OCI-LY1 (cell line): ENCODE data around the gene CD83.

ENCODE experiments used
- EZH2 ChIP-seq: fragments of 200-600 bp; sonication (generic), shearing (Covaris generic); IDR thresholded peaks from 2 replicates; pipeline ENCODE4 v1.8.0; 2017; ENCODE audit warnings: borderline replicate concordance, mixed run types, mild to moderate bottlenecking, antibody characterized with exemption, low read length, moderate library complexity, mixed read lengths
- TF ChIP-seq, protein P1 (sequence below): fragments of 200-600 bp; sonication (generic), shearing (Covaris generic); IDR thresholded peaks from 2 replicates; pipeline ENCODE4 v1.5.1; 2017; ENCODE audit warnings: mild to moderate bottlenecking, antibody characterized with exemption, low read length, moderate library complexity, mixed read lengths

DNA sequence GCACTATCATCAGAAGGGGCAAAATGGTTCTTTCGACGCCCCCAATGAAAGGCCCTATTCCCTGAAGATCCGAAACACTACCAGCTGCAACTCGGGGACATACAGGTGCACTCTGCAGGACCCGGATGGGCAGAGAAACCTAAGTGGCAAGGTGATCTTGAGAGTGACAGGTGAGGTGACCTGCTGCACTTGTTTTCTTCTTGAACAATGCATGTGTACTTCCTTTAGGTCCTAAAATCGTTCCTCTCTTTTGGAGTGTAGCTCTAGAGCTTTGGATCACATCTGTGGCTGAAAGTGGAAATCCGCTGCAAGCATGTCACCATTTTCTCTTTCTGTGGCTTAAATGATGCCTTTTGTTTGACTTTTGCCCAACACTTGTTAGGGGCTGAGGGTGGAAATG lies 14.0 kb downstream of the CD83 start:
- TF ChIP-seq, protein P1, sequence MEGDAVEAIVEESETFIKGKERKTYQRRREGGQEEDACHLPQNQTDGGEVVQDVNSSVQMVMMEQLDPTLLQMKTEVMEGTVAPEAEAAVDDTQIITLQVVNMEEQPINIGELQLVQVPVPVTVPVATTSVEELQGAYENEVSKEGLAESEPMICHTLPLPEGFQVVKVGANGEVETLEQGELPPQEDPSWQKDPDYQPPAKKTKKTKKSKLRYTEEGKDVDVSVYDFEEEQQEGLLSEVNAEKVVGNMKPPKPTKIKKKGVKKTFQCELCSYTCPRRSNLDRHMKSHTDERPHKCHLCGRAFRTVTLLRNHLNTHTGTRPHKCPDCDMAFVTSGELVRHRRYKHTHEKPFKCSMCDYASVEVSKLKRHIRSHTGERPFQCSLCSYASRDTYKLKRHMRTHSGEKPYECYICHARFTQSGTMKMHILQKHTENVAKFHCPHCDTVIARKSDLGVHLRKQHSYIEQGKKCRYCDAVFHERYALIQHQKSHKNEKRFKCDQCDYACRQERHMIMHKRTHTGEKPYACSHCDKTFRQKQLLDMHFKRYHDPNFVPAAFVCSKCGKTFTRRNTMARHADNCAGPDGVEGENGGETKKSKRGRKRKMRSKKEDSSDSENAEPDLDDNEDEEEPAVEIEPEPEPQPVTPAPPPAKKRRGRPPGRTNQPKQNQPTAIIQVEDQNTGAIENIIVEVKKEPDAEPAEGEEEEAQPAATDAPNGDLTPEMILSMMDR: no peak
- no peak for TF ChIP-seq EZH2
